Right ventricle myocardium superior (tissue), 1 donor: Measurements from ENCODE around the gene KIAA1671. TPM values are rescaled to one million over a fixed set of nuclear protein-coding genes. Genes with fewer than 3 reads are reported as not detected.

Source experiments
- ATAC-seq: fragments of 200-7000 bp; cut with Tn5 transposase; one replicate; pipeline ENCODE4 v1.9.1; 2020; ENCODE audit warnings: mild to moderate bottlenecking; ENCODE audit not compliant: poor library complexity
- DNase-seq: peaks from one replicate; pipeline ENCODE4 v3.0.0-alpha.2; 2020
- intact Hi-C: fragments of 100-400 bp; cut with DNase I; formaldehyde crosslinking; loops from one replicate; pipeline ENCODE4 v1.11.2; 2022
- total RNA-seq: library from RNA; stranded (reverse); fragmentation: NEBNext Ultra II Directional; extraction: Animal tissue kit (Norgen Biotek cat#: 25700); gene quantifications from one replicate; pipeline ENCODE4 v1.2.1, GENCODE V29; 2021
- donor health status: DM: no; HTN: yes; CAD: no; lungs with severe emphysema.

The KIAA1671 gene
- total RNA-seq, 1 donor from 2014 or later = 12.6 TPM

- intact Hi-C loops = loop anchor here (5.0 kb wide), 1 partner anchor 60 kb away; no protein-coding TSS in a partner anchor
- peak; percentile 53 for ATAC-seq
- peak; percentile 44 for DNase-seq
These were observed 159.3 kb downstream of the KIAA1671 start for GRCh38 chr22:25111579-25112517.

GRCh38 chr22:25112538-25113253 is 160.2 kb downstream of the KIAA1671 start:
- intact Hi-C loops = loop anchor here (5.0 kb wide), 1 partner anchor 60 kb away; no protein-coding TSS in a partner anchor
- DNase-seq (no peak), ATAC-seq (no peak)

GRCh38 chr22:25113316-25113721 is 160.8 kb downstream of the KIAA1671 start:
- no peak for DNase-seq
- ATAC-seq = no peak
- intact Hi-C loops = loop anchor here (5.0 kb wide), 1 partner anchor 59 kb away; no protein-coding TSS in a partner anchor

- DNase-seq = no peak
- no peak for ATAC-seq
- intact Hi-C loops = loop anchor here (5.0 kb wide), 1 partner anchor 58 kb away; no protein-coding TSS in a partner anchor
These were observed 162.2 kb downstream of the KIAA1671 start for GRCh38 chr22:25114369-25115362.

- ATAC-seq (no peak), DNase-seq (no peak)
These were observed 167.1 kb downstream of the KIAA1671 start for GRCh38 chr22:25119609-25120008.

GRCh38 chr22:25120093-25120561 is 167.6 kb downstream of the KIAA1671 start:
- ATAC-seq (peak; percentile 53), DNase-seq (no peak)
- intact Hi-C loops = no loop called here

More at GRCh38 chr22:25119609-25120008, 167.1 kb downstream of the KIAA1671 start:
- intact Hi-C loops = no loop called here

- intact Hi-C loops = no loop called here
- no peak for ATAC-seq
- no peak for DNase-seq
These were observed 168.3 kb downstream of the KIAA1671 start for GRCh38 chr22:25120761-25121212.

- ATAC-seq = no peak
- no peak for DNase-seq
- intact Hi-C loops = no loop called here
These were observed 169.7 kb downstream of the KIAA1671 start for GRCh38 chr22:25122136-25122764.

GRCh38 chr22:25123677-25124076 is 171.2 kb downstream of the KIAA1671 start:
- DNase-seq = no peak
- ATAC-seq = no peak
- intact Hi-C loops = no loop called here

GRCh38 chr22:25125693-25126357 is 173.3 kb downstream of the KIAA1671 start:
- DNase-seq (no peak), ATAC-seq (no peak)
- intact Hi-C loops = no loop called here

GRCh38 chr22:25126510-25126909 is 174.0 kb downstream of the KIAA1671 start:
- intact Hi-C loops = no loop called here
- no peak for DNase-seq
- no peak for ATAC-seq

GRCh38 chr22:25127318-25127717 is 174.8 kb downstream of the KIAA1671 start:
- DNase-seq = no peak
- ATAC-seq = no peak
- intact Hi-C loops = no loop called here

- DNase-seq (no peak), ATAC-seq (no peak)
- intact Hi-C loops = no loop called here
These were observed 177.9 kb downstream of the KIAA1671 start for GRCh38 chr22:25130462-25130861.

GRCh38 chr22:25131198-25131887 is 178.8 kb downstream of the KIAA1671 start:
- DNase-seq = no peak
- intact Hi-C loops = no loop called here
- ATAC-seq = no peak

- no peak for DNase-seq
- ATAC-seq = peak; percentile 38
- intact Hi-C loops = no loop called here
These were observed 181.5 kb downstream of the KIAA1671 start for GRCh38 chr22:25134028-25134427.

- no peak for DNase-seq
- intact Hi-C loops = no loop called here
- no peak for ATAC-seq
These were observed 181.9 kb downstream of the KIAA1671 start for GRCh38 chr22:25134451-25134850.
